ENCODE measurements around the gene RAB15.
A peak's percentile ranks its signal among the peaks of the same experiment; 100 is the strongest.

Gene RAB15

GRCh38 chr14:64955297-64955696 is 16.8 kb downstream of the RAB15 start:
- DNase-seq (ENCODE audit: low spot score): peak; percentile 15

DNA sequence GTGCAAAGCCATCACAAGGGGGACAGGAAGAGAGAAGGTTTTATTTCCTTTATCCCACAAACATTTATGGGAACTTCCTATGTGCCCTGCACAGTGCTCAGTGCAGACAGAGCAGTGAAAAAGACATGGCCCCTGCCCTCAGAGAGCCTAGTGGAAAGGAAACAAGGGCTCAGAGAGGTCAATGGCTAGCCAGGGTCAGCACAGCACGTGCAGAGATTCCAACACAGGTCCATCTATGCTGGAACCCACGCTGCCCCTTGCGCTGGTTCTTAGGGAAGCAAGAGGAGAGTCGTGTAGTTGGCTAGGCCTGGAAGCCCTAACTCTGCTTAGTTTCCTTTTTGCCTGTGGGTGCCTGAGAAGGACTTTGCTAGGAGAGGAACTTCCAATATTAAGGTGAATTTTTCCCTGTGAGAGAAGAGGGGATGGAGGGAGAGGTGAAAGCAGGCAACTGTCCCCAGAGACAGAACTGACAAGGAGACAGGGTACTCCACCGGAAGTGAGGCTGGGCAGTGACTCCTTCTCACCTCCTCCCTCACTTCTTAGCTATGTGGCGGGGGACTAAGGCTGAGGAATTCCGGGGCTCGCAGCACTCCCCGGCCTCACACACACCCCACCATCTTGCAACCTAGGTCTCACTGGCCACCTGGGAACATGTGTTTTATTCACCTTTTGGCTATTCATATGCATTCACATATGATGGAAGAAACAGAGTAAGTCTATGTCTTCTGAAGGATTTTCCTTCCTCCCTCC is 17.5 kb downstream of the RAB15 start:
- no peak for DNase-seq (ENCODE audit: low spot score)

DNA sequence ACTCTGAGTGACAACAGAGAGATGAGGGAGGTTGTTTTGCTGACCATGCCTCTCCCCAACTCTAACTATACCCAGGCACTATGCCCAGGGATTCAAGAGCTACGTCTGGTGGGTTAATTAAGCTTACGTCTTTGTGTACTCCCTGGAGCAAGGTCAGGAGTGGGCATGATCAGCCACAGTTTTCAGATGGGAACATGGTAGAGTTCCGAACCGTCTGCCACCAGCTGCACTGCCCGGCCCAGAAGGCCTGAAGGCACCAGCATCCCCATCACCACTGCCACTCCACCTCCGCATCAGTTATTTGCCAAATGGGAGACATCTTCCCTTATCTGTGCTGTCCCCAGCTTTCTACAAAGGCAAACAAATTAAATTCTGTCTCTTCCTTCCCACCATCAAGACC is 18.5 kb downstream of the RAB15 start:
- no peak for DNase-seq (ENCODE audit: low spot score)

DNA sequence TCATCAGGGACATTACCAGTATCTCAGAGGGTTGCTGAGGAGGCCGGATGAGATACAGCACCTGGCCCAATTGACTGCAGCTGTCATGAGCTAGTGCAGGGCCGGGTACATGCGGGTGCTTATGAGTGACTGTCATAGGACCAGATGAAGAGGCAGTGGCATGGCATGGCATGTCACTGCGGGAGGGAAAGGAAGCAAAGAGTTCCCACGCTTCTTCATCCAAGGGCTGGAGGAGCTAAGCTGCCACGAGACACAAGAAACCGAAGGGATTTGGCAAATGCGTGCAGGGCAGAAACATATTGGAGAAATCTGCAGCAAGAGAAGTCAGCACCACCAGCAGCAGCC is 18.9 kb downstream of the RAB15 start:
- no peak for DNase-seq (ENCODE audit: low spot score)

DNA sequence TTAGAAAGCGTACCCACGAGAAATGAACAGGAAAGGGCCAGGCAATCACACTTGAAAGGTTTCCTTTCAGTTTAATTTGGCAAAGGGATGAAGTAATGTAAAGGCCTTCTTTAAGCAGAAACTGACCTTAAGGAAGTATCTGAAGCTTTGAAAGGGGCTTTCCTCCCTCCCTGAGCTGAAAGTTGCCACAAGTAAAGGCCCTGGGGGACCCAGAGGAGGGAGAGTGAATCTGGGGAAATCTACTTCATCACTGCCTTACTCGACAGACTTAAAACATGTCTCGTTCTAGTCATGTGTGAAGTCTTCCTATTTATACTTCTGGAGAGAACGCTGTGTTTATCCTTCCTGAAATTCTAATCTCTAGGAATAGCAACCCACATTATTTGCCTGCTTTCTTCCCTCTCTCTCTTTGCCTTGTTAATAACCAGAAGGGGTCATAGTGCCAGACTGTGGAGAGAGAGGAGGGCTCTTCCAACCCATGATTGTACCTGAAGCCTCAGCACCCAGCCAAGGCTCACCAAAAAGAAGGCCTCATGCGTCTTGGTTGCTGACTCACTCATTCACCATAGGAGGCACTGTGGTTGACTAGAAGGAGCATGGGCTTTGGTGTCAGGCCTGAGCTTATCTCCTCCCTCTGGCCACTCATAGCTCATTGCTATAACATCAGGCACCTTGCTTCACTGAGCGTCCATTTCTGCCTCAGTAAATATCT is 19.4 kb downstream of the RAB15 start:
- DNase-seq (ENCODE audit: low spot score): no peak

- DNase-seq (ENCODE audit: low spot score): no peak
Measured at GRCh38 chr14:64951724-64952123, 20.4 kb downstream of the RAB15 start.

GRCh38 chr14:64951291-64951690 is 20.8 kb downstream of the RAB15 start:
- no peak for DNase-seq (ENCODE audit: low spot score)

GRCh38 chr14:64950889-64951288 is 21.2 kb downstream of the RAB15 start:
- DNase-seq (ENCODE audit: low spot score): no peak

DNA sequence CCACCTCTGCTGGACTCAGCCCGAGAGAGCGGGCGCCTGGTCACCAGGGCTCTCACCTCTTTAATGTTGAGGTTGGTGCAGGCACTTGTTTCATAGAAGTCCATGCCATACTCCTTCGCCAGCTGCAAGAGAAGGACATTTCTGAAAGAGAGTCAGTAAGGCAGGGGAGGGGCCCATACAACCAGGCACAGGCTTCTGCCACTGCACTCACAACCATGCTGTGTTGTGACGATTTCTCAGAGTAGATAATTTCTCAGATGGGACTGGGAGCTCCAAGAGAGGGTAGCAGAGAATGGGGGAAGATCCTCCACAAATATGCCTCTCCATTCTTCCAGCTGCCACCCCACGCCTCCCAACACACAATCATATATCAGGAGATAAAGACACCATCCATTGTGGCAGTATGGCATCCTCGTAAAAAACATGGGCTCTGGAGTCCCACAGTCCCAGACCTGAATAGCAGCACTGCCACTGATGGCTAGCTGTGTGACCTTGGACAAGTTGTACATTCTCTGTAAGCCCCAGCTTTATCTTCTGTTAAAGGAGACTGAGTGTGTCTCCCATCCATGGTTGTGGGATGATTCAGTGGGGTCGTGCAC is 23.4 kb downstream of the RAB15 start:
- no peak for DNase-seq (ENCODE audit: low spot score)

DNA sequence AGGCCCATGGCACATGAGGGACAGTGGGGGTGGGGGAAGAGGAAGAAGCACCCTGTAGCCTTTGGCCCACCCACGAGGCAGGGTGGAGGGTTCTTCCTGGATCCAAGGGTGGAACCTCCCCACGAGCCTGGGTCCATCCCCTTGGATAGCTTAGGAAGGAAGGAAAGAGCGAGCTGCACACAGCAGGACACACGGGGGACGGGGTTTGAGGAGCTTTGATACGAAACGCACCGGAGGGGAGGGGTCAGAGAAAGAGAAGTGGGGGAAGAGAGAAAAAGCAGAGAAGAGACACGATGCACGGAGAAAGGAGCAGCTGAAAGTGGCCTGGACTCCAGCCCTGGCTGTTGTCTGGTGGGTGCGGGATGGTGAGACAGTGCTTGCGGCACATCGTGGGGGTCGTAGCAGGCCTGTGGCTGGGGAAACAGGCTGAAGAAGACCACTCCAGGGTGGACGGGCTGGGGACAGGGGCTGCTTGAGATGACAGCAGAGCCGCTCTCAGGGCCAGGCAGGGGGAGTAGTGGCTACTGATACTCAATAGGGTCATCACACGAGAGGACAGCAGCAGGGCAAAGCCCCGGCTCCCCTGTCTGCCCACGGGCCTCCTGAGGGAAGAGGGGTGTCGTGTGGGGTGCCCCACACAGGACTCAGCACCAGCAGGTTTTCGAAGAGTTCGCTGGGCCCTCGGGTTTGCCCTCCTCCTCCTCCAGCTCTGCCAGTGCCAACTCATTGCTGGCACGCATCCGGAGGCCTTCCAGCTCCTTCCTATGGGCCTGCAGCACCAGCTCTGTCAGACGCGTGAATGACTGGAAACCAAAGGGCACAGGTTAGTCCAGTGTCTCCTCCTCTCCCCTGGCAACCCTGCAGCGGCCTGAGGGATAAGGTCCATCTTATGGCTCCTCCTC is 24.2 kb downstream of the RAB15 start:
- DNase-seq (ENCODE audit: low spot score): no peak

GRCh38 chr14:64946310-64947045 is 25.7 kb downstream of the RAB15 start:
- no peak for DNase-seq (ENCODE audit: low spot score)

DNA sequence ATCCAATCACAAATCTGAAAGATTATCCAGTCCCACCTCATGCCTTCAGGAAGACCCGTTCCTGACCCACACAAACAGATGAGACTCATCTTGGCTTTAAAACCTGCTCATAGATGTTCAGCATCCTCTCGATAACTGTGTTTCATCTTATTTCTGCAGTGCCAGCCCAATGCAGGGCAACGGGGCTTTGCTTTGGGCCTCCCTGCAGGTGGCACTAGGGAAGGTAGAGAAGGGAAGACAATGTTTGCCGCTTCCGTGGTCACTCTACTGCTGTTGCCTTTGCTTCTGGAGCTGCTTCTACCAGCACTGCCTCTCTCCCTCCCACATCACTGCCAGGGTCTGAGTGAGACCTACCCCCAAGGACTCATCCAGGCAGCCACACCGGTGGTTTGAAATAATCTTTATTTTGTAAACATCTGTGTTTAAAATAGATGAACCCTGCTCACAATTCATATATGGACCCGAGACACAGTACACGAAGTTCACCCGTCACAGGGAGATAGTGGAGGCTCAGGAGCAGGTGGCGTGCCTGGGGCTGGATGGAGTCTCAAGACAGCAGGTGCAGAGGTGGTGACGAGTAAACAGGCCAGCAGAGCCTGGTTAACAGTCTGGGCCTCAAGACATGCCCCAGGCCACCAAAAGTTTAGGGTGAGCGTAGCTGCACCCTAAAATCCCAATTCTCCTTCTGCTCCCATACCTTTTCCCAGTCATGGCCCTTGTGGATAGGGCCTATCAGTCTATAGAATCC is 26.5 kb downstream of the RAB15 start:
- DNase-seq (ENCODE audit: low spot score): no peak

DNA sequence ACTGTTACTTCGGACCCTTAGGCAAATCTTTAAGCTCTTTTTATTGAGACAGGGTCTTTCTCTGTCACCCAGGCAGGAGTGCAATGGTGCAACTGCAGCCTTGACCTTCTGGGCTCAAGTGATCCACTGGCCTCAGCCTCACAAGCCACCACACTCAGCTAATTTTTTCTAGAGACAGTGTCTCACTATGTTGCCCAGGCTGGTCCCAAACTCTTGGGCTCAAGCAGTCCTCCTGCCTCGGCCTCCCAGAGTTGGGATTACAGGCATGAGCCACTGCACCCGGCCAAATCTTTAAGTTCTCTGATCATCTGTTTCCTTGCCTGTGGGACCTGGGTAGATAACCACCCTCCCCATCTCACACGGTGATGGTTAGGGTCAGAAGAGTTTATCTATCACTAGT is 27.3 kb downstream of the RAB15 start:
- DNase-seq (ENCODE audit: low spot score): no peak

GRCh38 chr14:64944041-64944440 is 28.1 kb downstream of the RAB15 start:
- no peak for DNase-seq (ENCODE audit: low spot score)

GRCh38 chr14:64943556-64943955 is 28.6 kb downstream of the RAB15 start:
- no peak for DNase-seq (ENCODE audit: low spot score)

GRCh38 chr14:64942531-64943111 is 29.5 kb downstream of the RAB15 start, which contains the start of gene GPX2:
Gene GPX2 (minus strand): TSS chr14:64942745. CDS start chr14:64942726, 19 bp downstream.
- DNase-seq (ENCODE audit: low spot score): peak; percentile 43

DNA sequence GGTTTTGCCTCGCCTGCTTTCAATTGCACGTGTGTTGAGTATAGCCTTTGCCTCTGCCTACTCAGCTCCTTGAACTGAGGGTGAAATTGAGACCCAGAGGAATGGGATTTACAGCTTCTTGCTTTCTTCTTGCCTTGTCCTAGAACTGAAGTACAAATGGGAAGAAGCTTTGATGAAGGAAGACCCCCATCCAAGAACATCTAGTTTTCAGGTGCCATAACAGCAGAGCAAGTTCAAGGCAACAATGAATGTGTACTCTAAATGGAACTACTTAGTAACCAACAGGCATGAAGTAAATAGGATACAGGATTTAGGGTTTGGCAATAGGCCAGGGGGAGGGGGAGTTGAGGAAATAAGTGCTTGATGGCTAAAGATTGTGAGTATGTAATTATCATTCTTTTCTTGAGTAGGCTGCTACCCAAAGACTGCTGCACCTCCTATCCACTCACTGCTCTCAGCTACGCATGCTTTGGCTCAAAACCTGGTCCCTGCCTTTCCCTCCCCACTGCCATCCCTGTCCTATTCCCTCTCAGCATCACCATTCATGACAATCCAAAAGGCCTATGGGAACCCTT is 31.7 kb downstream of the RAB15 start:
- DNase-seq (ENCODE audit: low spot score): no peak

DNA sequence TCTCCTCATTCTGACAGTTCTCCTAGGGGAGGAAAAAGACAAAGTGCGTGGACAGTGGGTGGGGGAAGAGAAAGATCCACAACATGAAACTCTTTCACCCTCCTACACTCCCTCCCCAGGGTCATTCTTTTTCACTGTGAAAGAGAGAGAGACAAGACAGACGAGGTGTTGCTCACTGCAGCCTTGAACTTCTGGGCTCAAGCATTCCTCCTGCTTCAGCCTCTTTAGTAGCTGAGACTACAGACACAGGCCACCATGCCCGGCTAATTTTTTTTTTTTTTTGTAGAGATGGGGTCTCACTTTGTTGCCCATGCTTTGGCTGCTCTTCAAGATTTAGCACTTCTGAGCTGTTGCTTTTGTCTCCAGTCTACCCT is 32.3 kb downstream of the RAB15 start:
- no peak for DNase-seq (ENCODE audit: low spot score)

DNA sequence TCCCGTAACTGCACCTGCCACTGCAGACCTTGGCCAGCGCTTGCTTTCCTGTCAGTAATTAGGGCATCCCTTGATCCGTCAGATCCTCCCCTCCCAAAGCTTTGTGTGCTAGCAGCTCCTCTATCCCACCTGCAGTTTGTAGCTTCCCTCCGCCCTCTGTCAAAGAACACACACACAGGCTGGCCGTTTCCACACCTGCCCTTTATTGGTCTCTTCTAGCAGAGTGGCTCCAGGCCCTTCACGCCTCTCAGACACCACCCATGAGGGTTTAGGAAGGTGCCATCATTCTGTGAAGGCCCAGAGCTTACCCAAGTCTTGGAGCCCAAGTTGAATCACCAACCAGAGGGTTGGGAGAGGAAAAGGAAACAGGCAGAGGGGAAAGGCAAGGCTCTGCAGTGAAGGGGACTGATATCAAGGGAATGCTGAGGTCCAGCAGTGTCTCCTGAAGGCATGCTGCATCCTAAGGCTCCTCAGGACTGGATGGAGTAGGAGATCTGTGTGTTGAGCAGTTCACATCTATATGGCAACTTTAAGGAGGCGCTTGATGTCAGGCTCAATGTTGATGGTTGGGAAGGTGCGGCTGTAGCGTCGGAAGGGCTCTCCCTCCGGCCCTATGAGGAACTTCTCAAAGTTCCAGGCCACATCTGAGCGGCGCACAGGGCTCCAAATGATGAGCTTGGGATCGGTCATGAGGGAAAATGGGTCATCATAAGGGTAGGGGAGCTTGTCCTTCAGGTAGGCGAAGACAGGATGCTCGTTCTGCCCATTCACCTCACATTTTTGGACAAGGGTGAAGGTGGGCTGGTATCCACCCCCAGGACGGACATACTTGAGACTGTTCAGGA is 32.9 kb downstream of the RAB15 start:
- DNase-seq (ENCODE audit: low spot score): no peak
